Measurements from ENCODE around the gene PORCN.

Gene PORCN

GRCh38 chrX:48508400-48509244 lies at the start of gene PORCN:
TSS of gene PORCN (plus strand) at chrX:48508992. CDS start at chrX:48509821, 829 bp downstream.
- Mint-ChIP-seq H3K4me3 (peak within 1 kb of the TSS; percentile 88), H3K27ac (peak within 1 kb of the TSS; percentile 87), H3K9me3 (no peaks in the 10 kb centered on the region), H3K4me1 (peaks cover 28% of the 10 kb centered on the region), H3K36me3 (peaks cover 6% of the 10 kb centered on the region)
- DNase-seq (ENCODE audit: low spot score in 2 of 2), result peak; percentile 49 to 82
- ATAC-seq, result peak; percentile 95

GRCh38 chrX:48459483-48459882 lies 49.3 kb upstream of the PORCN start:
- Mint-ChIP-seq H3K27ac (peak overlapping the region; percentile 86), H3K9me3 (no peaks in the 10 kb centered on the region), H3K36me3 (peaks cover 70% of the 10 kb centered on the region), H3K4me3 (no peak overlapping the region), H3K4me1 (peaks cover 21% of the 10 kb centered on the region)
- DNase-seq (ENCODE audit: low spot score in 2 of 2) (no peak), ATAC-seq (no peak)

GRCh38 chrX:48460031-48460430 lies 48.8 kb upstream of the PORCN start:
- Mint-ChIP-seq H3K4me1 (peaks cover 24% of the 10 kb centered on the region), H3K27ac (peak overlapping the region; percentile 86), H3K9me3 (no peaks in the 10 kb centered on the region), H3K36me3 (peaks cover 75% of the 10 kb centered on the region), H3K4me3 (no peak overlapping the region)
- ATAC-seq (no peak), DNase-seq (ENCODE audit: low spot score in 2 of 2) (no peak)

GRCh38 chrX:48460606-48461005 lies 48.2 kb upstream of the PORCN start:
- DNase-seq (ENCODE audit: low spot score in 2 of 2) (no peak), ATAC-seq (no peak)
- Mint-ChIP-seq H3K9me3 (no peaks in the 10 kb centered on the region), H3K27ac (peak overlapping the region; percentile 86), H3K4me1 (peaks cover 29% of the 10 kb centered on the region), H3K4me3 (no peak overlapping the region), H3K36me3 (peaks cover 81% of the 10 kb centered on the region)

- no peaks in the 10 kb centered on the region for H3K9me3 Mint-ChIP-seq
- DNase-seq (ENCODE audit: low spot score in 2 of 2), result no peak
- peak overlapping the region; percentile 55 for H3K27ac Mint-ChIP-seq
- H3K36me3 Mint-ChIP-seq, result peaks cover 91% of the 10 kb centered on the region
- ATAC-seq, result peak; percentile 60
- peaks cover 40% of the 10 kb centered on the region for H3K4me1 Mint-ChIP-seq
- no peak overlapping the region for H3K4me3 Mint-ChIP-seq
These were observed 47.0 kb upstream of the PORCN start for GRCh38 chrX:48461830-48462229.

- H3K9me3 Mint-ChIP-seq, result no peaks in the 10 kb centered on the region
- ATAC-seq (peak; percentile 62), DNase-seq (ENCODE audit: low spot score in 2 of 2) (no peak)
- peaks cover 70% of the 10 kb centered on the region for H3K36me3 Mint-ChIP-seq
- H3K4me3 Mint-ChIP-seq, result peak overlapping the region; percentile 98
- H3K4me1 Mint-ChIP-seq, result peaks cover 59% of the 10 kb centered on the region
- H3K27ac Mint-ChIP-seq, result peak overlapping the region; percentile 34
These were observed 43.4 kb upstream of the PORCN start for GRCh38 chrX:48465336-48465933.

- Mint-ChIP-seq H3K27ac (peak overlapping the region; percentile 99), H3K9me3 (no peaks in the 10 kb centered on the region), H3K36me3 (peaks cover 58% of the 10 kb centered on the region), H3K4me1 (peaks cover 50% of the 10 kb centered on the region), H3K4me3 (peak overlapping the region; percentile 98)
- ATAC-seq (peak; percentile 23), DNase-seq (ENCODE audit: low spot score in 2 of 2) (peak in 1 of 2 donors; percentile 56)
These were observed 42.1 kb upstream of the PORCN start for GRCh38 chrX:48466696-48467095.

GRCh38 chrX:48467281-48467761 lies 41.5 kb upstream of the PORCN start:
- peaks cover 50% of the 10 kb centered on the region for H3K4me1 Mint-ChIP-seq
- ATAC-seq, result no peak
- peak overlapping the region; percentile 99 for H3K27ac Mint-ChIP-seq
- no peak for DNase-seq (ENCODE audit: low spot score in 2 of 2)
- peak overlapping the region; percentile 98 for H3K4me3 Mint-ChIP-seq
- no peaks in the 10 kb centered on the region for H3K9me3 Mint-ChIP-seq
- H3K36me3 Mint-ChIP-seq, result peaks cover 52% of the 10 kb centered on the region

- Mint-ChIP-seq H3K4me3 (peak overlapping the region; percentile 98), H3K4me1 (peaks cover 50% of the 10 kb centered on the region), H3K9me3 (no peaks in the 10 kb centered on the region), H3K27ac (peak overlapping the region; percentile 99), H3K36me3 (peaks cover 44% of the 10 kb centered on the region)
- ATAC-seq, result peak; percentile 73
- no peak for DNase-seq (ENCODE audit: low spot score in 2 of 2)
These were observed 40.5 kb upstream of the PORCN start for GRCh38 chrX:48468247-48468671.

- Mint-ChIP-seq H3K36me3 (peaks cover 41% of the 10 kb centered on the region), H3K27ac (peak overlapping the region; percentile 99), H3K4me3 (peak overlapping the region; percentile 98), H3K9me3 (no peaks in the 10 kb centered on the region), H3K4me1 (peaks cover 47% of the 10 kb centered on the region)
- DNase-seq (ENCODE audit: low spot score in 2 of 2) (peak in 1 of 2 donors; percentile 62), ATAC-seq (peak; percentile 63)
These were observed 39.8 kb upstream of the PORCN start for GRCh38 chrX:48468693-48469691.

GRCh38 chrX:48470110-48470832 lies 38.5 kb upstream of the PORCN start, which contains the start of gene SLC38A5:
TSS of gene SLC38A5 (minus strand) at chrX:48470260. CDS start at chrX:48467924, 2,336 bp downstream.
- Mint-ChIP-seq H3K4me3 (peak within 1 kb of the TSS; percentile 98), H3K4me1 (peaks cover 43% of the 10 kb centered on the region), H3K36me3 (peaks cover 28% of the 10 kb centered on the region), H3K27ac (peak within 1 kb of the TSS; percentile 99), H3K9me3 (no peaks in the 10 kb centered on the region)
- ATAC-seq (no peak), DNase-seq (ENCODE audit: low spot score in 2 of 2) (no peak)

- DNase-seq (ENCODE audit: low spot score in 2 of 2) (no peak), ATAC-seq (no peak)
- Mint-ChIP-seq H3K36me3 (peaks cover 26% of the 10 kb centered on the region), H3K9me3 (no peaks in the 10 kb centered on the region), H3K4me3 (no peak overlapping the region), H3K27ac (no peak overlapping the region), H3K4me1 (peaks cover 38% of the 10 kb centered on the region)
These were observed 38.0 kb upstream of the PORCN start for GRCh38 chrX:48470833-48471118.

- H3K4me3 Mint-ChIP-seq, result no peak overlapping the region
- DNase-seq (ENCODE audit: low spot score in 2 of 2) (no peak), ATAC-seq (no peak)
- H3K9me3 Mint-ChIP-seq, result no peaks in the 10 kb centered on the region
- no peak overlapping the region for H3K27ac Mint-ChIP-seq
- peaks cover 35% of the 10 kb centered on the region for H3K4me1 Mint-ChIP-seq
- H3K36me3 Mint-ChIP-seq, result peaks cover 23% of the 10 kb centered on the region
These were observed 37.3 kb upstream of the PORCN start for GRCh38 chrX:48471504-48471903.

- H3K27ac Mint-ChIP-seq, result no peak overlapping the region
- peaks cover 35% of the 10 kb centered on the region for H3K4me1 Mint-ChIP-seq
- no peak overlapping the region for H3K4me3 Mint-ChIP-seq
- peaks cover 23% of the 10 kb centered on the region for H3K36me3 Mint-ChIP-seq
- DNase-seq (ENCODE audit: low spot score in 2 of 2), result no peak
- ATAC-seq, result no peak
- no peaks in the 10 kb centered on the region for H3K9me3 Mint-ChIP-seq
These were observed 36.6 kb upstream of the PORCN start for GRCh38 chrX:48472225-48472624.
